ENCODE results near the gene PRPF8. TPM values are rescaled to one million over a fixed set of nuclear protein-coding genes. Genes with fewer than 3 reads are reported as not detected.

Gene PRPF8
- polyA plus RNA-seq = 100 to 1,000 TPM in 1 of 4 donors, 10 to 100 TPM in 3; 61.1 to 162 (median 75.0) TPM
- long read RNA-seq, donor 1 = 0 reads
- long read RNA-seq, donor 2, full-length matches to known transcripts = 7 of 31 reads
- long read RNA-seq, donor 2, partial matches to known transcripts = 24 of 31 reads
- long read RNA-seq, donor 2, other reads (novel, unspliced or antisense) = 0 of 31 reads
- long read RNA-seq, donor 3, full-length matches to known transcripts = 7 of 85 reads
- long read RNA-seq, donor 3, partial matches to known transcripts = 78 of 85 reads
- long read RNA-seq, donor 3, other reads (novel, unspliced or antisense) = 0 of 85 reads
- long read RNA-seq, donor 4 = 0 reads
- long read RNA-seq, donor 5, partial matches to known transcripts = 16 of 17 reads
- long read RNA-seq, donor 5, other reads (novel, unspliced or antisense) = 0 of 17 reads
- long read RNA-seq, donor 6, full-length matches to known transcripts = 3 of 40 reads
- long read RNA-seq, donor 6, partial matches to known transcripts = 37 of 40 reads
- long read RNA-seq, donor 6, other reads (novel, unspliced or antisense) = 0 of 40 reads
- long read RNA-seq, donor 7, full-length matches to known transcripts = 3 of 73 reads
- long read RNA-seq, donor 7, partial matches to known transcripts = 42 of 73 reads
- long read RNA-seq, donor 7, other reads (novel, unspliced or antisense) = 28 of 73 reads
- long read RNA-seq, donor 8, partial matches to known transcripts = 12 of 12 reads
- long read RNA-seq, donor 8, other reads (novel, unspliced or antisense) = 0 of 12 reads
- long read RNA-seq, donor 9, full-length matches to known transcripts = 3 of 16 reads
- long read RNA-seq, donor 9, partial matches to known transcripts = 13 of 16 reads
- long read RNA-seq, donor 9, other reads (novel, unspliced or antisense) = 0 of 16 reads
- long read RNA-seq, donor 10, full-length matches to known transcripts = 8 of 61 reads
- long read RNA-seq, donor 10, partial matches to known transcripts = 53 of 61 reads
- long read RNA-seq, donor 10, other reads (novel, unspliced or antisense) = 0 of 61 reads

DNA sequence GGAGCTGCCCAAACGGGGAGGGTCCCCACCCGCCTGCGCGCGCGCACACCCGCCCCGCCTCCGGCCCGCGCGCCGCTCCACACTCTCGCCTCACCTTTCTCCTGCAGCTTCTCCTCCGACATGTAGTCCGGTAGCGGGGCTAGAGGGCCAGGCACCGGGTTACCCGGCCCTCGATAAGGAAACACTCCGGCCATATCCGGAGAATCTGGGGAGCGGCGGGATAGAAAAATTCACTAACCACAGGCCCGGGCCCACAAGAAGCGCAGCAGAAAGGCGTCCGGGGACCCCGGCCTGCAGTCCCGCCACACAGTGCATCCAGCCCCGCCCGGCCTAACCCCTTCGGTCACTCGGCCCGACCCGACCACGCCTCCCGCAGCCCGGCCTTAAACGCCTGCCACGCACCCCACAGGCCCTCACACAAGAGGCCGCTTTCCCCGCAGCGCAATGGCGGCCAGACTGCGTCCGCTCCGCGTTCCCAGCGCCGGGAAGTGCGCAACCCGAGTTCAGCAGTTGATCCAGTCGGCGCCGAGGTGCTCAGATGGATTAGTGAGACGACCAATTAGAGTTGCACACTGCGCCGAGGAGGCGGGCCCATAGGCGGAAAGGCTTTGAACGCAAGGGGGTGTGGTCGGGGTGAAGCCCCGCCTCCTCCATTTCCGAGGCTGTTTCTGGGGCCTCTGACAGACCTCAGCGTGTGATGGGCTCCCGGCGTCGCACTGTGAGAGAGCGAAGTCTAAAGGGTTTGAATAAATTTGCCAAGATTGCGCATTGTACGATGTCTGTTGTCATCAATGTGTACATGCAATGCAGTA is at the start of gene PRPF8:
TSS of gene PRPF8 (minus strand) at position 490 of the 812 bp plus-strand sequence. CDS start at position 194, 296 bp downstream.
- peak within 1 kb of the TSS; percentile 90 to 94 (median 91) for H3K27ac ChIP-seq (ENCODE audit: low read depth in 1 of 3, low read length in 2 of 3)
- FAIRE-seq (no peak), DNase-seq (peak; percentile 98 to 99)
- no peaks in the 10 kb centered on the region for H3K27me3 ChIP-seq (ENCODE audit: control insufficient read depth in 3 of 3, insufficient read depth in 3 of 3, low read length in 3 of 3)
- 0% methylated on average over 71 to 72 of the region's 72 CpGs for WGBS, 3 donors
- H3K4me1 ChIP-seq (ENCODE audit: control insufficient read depth in 3 of 3, insufficient read depth in 2 of 3, low read depth in 1 of 3, low read length in 2 of 3) = peaks cover 0 to 8% (median 6%) of the 10 kb centered on the region in 3 donors
- H3K9me3 ChIP-seq (ENCODE audit: control insufficient read depth in 2 of 2, insufficient read depth in 1 of 2, low read depth in 1 of 2, low read length in 1 of 2) = no peaks in the 10 kb centered on the region
- peak within 1 kb of the TSS; percentile 72 to 99 (median 81) for H3K4me3 ChIP-seq (ENCODE audit: low read depth in 1 of 3, low read length in 3 of 3)
- peaks cover 9 to 35% (median 13%) of the 10 kb centered on the region in 3 donors for H3K36me3 ChIP-seq (ENCODE audit: control insufficient read depth in 3 of 3, insufficient read depth in 2 of 3, low read depth in 1 of 3, low read length in 3 of 3)

DNA sequence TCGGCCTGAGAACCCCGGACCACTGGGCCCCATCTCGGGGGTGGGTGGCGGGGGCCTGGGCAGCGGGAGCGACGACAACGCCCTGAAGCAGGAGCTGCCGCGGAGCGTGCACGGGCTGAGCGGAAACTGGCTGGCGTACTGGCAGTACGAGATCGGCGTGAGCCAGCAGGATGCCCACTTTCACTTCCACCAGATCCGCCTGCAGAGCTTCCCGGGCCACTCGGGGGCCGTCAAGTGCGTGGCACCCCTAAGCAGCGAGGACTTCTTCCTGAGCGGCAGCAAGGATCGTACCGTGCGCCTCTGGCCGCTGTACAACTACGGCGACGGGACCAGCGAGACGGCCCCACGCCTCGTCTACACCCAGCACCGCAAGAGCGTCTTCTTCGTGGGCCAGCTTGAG is 49.1 kb upstream of the PRPF8 start:
- H3K27ac ChIP-seq (ENCODE audit: low read depth in 1 of 3, low read length in 2 of 3) = no peak overlapping the region
- peaks cover 0 to 29% (median 0%) of the 10 kb centered on the region in 3 donors for H3K4me1 ChIP-seq (ENCODE audit: control insufficient read depth in 3 of 3, insufficient read depth in 2 of 3, low read depth in 1 of 3, low read length in 2 of 3)
- 96% methylated on average over 35 to 38 of the region's 38 CpGs for WGBS, 3 donors
- H3K9me3 ChIP-seq (ENCODE audit: control insufficient read depth in 2 of 2, insufficient read depth in 1 of 2, low read depth in 1 of 2, low read length in 1 of 2) = no peaks in the 10 kb centered on the region
- no peaks in the 10 kb centered on the region for H3K27me3 ChIP-seq (ENCODE audit: control insufficient read depth in 3 of 3, insufficient read depth in 3 of 3, low read length in 3 of 3)
- peaks cover 6 to 83% (median 9%) of the 10 kb centered on the region in 3 donors for H3K36me3 ChIP-seq (ENCODE audit: control insufficient read depth in 3 of 3, insufficient read depth in 2 of 3, low read depth in 1 of 3, low read length in 3 of 3)
- no peak overlapping the region for H3K4me3 ChIP-seq (ENCODE audit: low read depth in 1 of 3, low read length in 3 of 3)
- FAIRE-seq (no peak), DNase-seq (no peak)

DNA sequence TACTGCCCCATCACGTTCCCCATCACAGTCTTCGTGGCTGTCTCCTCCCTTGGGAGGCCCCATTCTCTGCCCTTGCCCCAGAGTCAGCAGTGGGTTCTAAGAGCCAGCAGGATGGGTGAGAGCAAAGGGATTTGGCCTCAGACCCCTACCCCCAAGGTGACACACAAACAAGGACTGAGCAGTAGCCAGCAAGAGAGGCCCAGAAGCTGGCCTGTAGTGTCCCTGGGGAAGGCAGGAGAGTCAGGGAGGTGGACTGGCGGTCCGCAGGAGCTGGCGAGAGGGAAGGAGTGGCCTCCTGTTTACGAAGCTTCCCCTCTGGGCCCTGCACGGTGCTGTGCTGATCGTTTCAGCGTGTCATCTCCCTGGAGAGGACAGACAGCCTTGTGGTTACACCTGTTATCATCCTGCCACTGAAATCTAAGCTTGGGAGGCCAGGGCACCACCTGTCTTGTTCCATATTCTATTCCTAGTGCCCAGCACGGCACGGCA is 48.2 kb upstream of the PRPF8 start:
- WGBS, 3 donors = 79 to 81% (median 80%) methylated on average over 11 of the region's 11 CpGs
- Histone ChIP-seq H3K36me3 (ENCODE audit: control insufficient read depth in 3 of 3, insufficient read depth in 2 of 3, low read depth in 1 of 3, low read length in 3 of 3) (peaks cover 6 to 84% (median 9%) of the 10 kb centered on the region in 3 donors), H3K9me3 (ENCODE audit: control insufficient read depth in 2 of 2, insufficient read depth in 1 of 2, low read depth in 1 of 2, low read length in 1 of 2) (no peaks in the 10 kb centered on the region), H3K27me3 (ENCODE audit: control insufficient read depth in 3 of 3, insufficient read depth in 3 of 3, low read length in 3 of 3) (no peaks in the 10 kb centered on the region), H3K27ac (ENCODE audit: low read depth in 1 of 3, low read length in 2 of 3) (no peak overlapping the region), H3K4me1 (ENCODE audit: control insufficient read depth in 3 of 3, insufficient read depth in 2 of 3, low read depth in 1 of 3, low read length in 2 of 3) (peaks cover 0 to 24% (median 0%) of the 10 kb centered on the region in 3 donors), H3K4me3 (ENCODE audit: low read depth in 1 of 3, low read length in 3 of 3) (no peak overlapping the region)
- no peak for FAIRE-seq
- no peak for DNase-seq

DNA sequence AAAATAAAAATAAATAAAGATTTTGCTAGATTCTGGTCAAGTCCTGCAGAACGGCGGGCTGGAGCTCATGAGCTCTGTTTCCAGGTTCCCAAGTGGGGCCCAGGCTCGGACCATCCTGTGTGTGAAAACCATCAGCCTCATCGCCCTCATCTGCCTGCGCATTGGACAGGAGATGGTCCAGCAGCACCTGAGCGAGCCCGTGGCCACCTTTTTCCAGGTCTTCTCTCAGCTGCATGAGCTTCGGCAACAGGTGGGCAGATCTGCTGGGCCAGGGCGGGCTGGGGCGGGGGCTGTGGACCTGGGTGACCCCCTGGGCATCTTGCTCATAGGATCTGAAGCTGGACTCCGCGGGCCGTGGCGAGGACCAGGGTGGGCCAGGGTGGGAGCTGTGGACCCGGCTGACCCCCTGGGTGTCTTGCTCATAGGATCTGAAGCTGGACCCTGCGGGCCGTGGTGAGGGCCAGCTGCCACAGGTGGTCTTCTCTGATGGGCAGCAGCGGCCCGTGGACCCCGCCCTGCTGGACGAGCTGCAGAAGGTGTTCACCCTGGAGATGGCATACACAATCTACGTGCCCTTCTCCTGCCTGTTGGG is 47.7 kb upstream of the PRPF8 start:
- Histone ChIP-seq H3K4me1 (ENCODE audit: control insufficient read depth in 3 of 3, insufficient read depth in 2 of 3, low read depth in 1 of 3, low read length in 2 of 3) (peaks cover 0 to 20% (median 0%) of the 10 kb centered on the region in 3 donors), H3K36me3 (ENCODE audit: control insufficient read depth in 3 of 3, insufficient read depth in 2 of 3, low read depth in 1 of 3, low read length in 3 of 3) (peaks cover 6 to 84% (median 9%) of the 10 kb centered on the region in 3 donors), H3K9me3 (ENCODE audit: control insufficient read depth in 2 of 2, insufficient read depth in 1 of 2, low read depth in 1 of 2, low read length in 1 of 2) (no peaks in the 10 kb centered on the region), H3K4me3 (ENCODE audit: low read depth in 1 of 3, low read length in 3 of 3) (no peak overlapping the region), H3K27me3 (ENCODE audit: control insufficient read depth in 3 of 3, insufficient read depth in 3 of 3, low read length in 3 of 3) (no peaks in the 10 kb centered on the region), H3K27ac (ENCODE audit: low read depth in 1 of 3, low read length in 2 of 3) (no peak overlapping the region)
- FAIRE-seq (no peak), DNase-seq (no peak)
- 87 to 96% (median 96%) methylated on average over 16 to 22 of the region's 22 CpGs for WGBS, 3 donors

DNA sequence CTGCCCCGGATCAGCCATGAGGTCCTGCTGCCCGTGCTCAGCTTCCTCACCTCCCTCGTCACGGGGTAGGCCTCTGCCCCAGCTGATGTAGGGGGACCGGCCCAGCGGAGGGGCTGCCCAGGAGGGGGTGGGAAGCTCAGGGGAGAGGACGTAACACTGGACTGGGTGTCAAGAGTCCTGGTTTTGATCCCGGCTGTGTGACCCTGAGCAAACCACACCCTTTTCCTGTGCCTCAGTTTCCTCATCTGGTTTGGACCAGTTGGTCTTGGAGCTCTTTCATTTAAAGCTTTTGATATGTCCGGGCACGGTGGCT is 46.5 kb upstream of the PRPF8 start:
- Histone ChIP-seq H3K27ac (ENCODE audit: low read depth in 1 of 3, low read length in 2 of 3) (peak overlapping the region in 1 of 3 donors; percentile 87), H3K36me3 (ENCODE audit: control insufficient read depth in 3 of 3, insufficient read depth in 2 of 3, low read depth in 1 of 3, low read length in 3 of 3) (peaks cover 9 to 84% (median 9%) of the 10 kb centered on the region in 3 donors), H3K9me3 (ENCODE audit: control insufficient read depth in 2 of 2, insufficient read depth in 1 of 2, low read depth in 1 of 2, low read length in 1 of 2) (no peaks in the 10 kb centered on the region), H3K4me3 (ENCODE audit: low read depth in 1 of 3, low read length in 3 of 3) (no peak overlapping the region), H3K27me3 (ENCODE audit: control insufficient read depth in 3 of 3, insufficient read depth in 3 of 3, low read length in 3 of 3) (no peaks in the 10 kb centered on the region), H3K4me1 (ENCODE audit: control insufficient read depth in 3 of 3, insufficient read depth in 2 of 3, low read depth in 1 of 3, low read length in 2 of 3) (peaks cover 0 to 8% (median 0%) of the 10 kb centered on the region in 3 donors)
- FAIRE-seq (no peak), DNase-seq (no peak)
- 79 to 90% (median 87%) methylated on average over 10 of the region's 10 CpGs for WGBS, 3 donors

DNA sequence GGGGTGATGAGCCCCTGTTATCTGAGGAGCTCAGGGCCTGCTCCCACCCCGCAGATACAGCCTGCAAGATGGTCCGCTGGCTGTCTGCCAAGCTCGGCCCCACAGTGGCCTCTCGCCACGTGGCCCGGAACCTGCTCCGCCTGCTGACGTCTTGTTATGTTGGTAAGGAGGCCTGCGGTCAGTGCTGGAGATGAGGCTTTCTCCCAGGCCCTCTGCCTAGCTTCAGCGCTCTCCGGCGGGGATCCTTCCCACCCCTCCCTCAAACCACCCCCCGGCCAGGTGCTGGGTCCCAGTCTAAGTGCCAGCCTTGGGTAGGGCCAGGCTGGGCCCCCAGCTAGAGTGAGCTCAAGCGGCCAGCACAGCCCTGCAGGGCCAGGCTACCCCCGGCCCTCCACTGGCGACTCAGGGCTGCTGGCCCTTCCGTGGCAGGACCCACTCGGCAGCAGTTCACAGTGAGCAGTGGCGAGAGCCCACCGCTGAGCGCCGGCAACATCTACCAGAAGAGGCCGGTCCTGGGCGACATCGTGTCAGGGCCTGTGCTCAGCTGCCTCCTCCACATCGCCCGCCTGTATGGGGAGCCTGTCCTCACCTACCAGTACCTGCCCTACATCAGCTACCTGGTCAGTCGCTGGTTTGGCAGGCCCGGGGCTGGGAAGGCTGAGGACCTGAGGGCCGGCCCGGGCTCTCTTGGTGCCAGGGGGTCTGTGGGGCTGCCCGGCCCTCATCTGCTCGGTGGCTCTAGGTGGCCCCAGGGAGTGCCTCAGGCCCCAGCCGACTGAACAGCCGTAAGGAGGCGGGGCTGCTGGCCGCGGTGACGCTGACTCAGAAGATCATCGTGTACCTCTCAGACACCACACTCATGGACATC is 45.9 kb upstream of the PRPF8 start:
- H3K27ac ChIP-seq (ENCODE audit: low read depth in 1 of 3, low read length in 2 of 3) = peak overlapping the region; percentile 57 to 87 (median 63)
- 77 to 90% (median 86%) methylated on average over 34 to 40 of the region's 40 CpGs for WGBS, 3 donors
- H3K4me3 ChIP-seq (ENCODE audit: low read depth in 1 of 3, low read length in 3 of 3) = no peak overlapping the region
- DNase-seq (peak in 1 of 2 donors; percentile 51), FAIRE-seq (no peak)
- peaks cover 6 to 84% (median 9%) of the 10 kb centered on the region in 3 donors for H3K36me3 ChIP-seq (ENCODE audit: control insufficient read depth in 3 of 3, insufficient read depth in 2 of 3, low read depth in 1 of 3, low read length in 3 of 3)
- peaks cover 2 to 6% (median 2%) of the 10 kb centered on the region in 3 donors for H3K4me1 ChIP-seq (ENCODE audit: control insufficient read depth in 3 of 3, insufficient read depth in 2 of 3, low read depth in 1 of 3, low read length in 2 of 3)
- no peaks in the 10 kb centered on the region for H3K27me3 ChIP-seq (ENCODE audit: control insufficient read depth in 3 of 3, insufficient read depth in 3 of 3, low read length in 3 of 3)
- no peaks in the 10 kb centered on the region for H3K9me3 ChIP-seq (ENCODE audit: control insufficient read depth in 2 of 2, insufficient read depth in 1 of 2, low read depth in 1 of 2, low read length in 1 of 2)

DNA sequence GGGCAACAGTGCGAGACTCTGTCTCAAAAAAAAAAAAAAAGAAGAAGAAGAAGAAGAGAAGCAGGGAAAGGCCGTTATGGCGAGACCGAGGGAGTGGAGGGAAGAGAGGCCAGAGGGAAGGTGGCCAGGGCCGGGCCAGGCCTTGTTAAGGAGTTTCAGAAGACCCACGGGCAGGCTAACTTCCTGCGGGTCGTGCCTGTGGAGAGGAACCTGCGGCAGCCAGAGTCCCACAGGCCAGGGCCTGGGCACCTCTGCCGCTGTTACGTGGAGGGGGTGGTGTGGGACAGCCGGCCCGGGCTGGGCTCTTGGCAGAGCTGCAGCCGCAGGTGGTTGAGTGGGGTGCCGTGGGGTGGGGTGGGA is 45.3 kb upstream of the PRPF8 start:
- peaks cover 4 to 12% (median 5%) of the 10 kb centered on the region in 3 donors for H3K4me1 ChIP-seq (ENCODE audit: control insufficient read depth in 3 of 3, insufficient read depth in 2 of 3, low read depth in 1 of 3, low read length in 2 of 3)
- H3K4me3 ChIP-seq (ENCODE audit: low read depth in 1 of 3, low read length in 3 of 3) = no peak overlapping the region
- peaks cover 5 to 80% (median 9%) of the 10 kb centered on the region in 3 donors for H3K36me3 ChIP-seq (ENCODE audit: control insufficient read depth in 3 of 3, insufficient read depth in 2 of 3, low read depth in 1 of 3, low read length in 3 of 3)
- peak overlapping the region in 1 of 3 donors; percentile 87 for H3K27ac ChIP-seq (ENCODE audit: low read depth in 1 of 3, low read length in 2 of 3)
- H3K27me3 ChIP-seq (ENCODE audit: control insufficient read depth in 3 of 3, insufficient read depth in 3 of 3, low read length in 3 of 3) = no peaks in the 10 kb centered on the region
- FAIRE-seq = no peak
- 63 to 89% (median 80%) methylated on average over 15 of the region's 15 CpGs for WGBS, 3 donors
- DNase-seq = no peak
- H3K9me3 ChIP-seq (ENCODE audit: control insufficient read depth in 2 of 2, insufficient read depth in 1 of 2, low read depth in 1 of 2, low read length in 1 of 2) = no peaks in the 10 kb centered on the region

Data from small intestine (tissue), 16 donors.